ENCODE results near the gene FEZF2.

FEZF2 gene

DNA sequence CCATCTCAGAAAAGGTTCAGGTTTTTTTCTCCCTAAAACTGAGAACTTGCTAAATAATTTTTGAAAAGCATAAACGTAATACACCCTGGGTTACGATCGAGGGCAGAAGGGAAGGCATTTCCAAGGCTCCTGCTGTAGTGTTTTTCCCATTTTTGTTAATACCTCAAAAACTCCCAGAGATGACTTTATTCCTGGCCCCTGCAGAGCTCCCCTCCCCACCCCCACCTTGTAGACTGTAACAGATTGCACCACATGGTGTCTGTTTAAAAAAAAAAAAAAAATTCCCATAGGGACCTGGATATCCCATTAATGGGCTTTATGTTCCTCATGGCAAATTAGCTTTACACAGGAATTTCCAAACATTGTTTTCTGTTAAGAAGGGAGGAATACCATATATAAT is 38.2 kb downstream of the FEZF2 start:
- Histone ChIP-seq H3K4me1 (0 out of 2 replicates have a peak, but pooled peaks cover 7% of the 10 kb centered on the region), H3K9me3 (no peaks in the 10 kb centered on the region), H3K27me3 (ENCODE audit: low read depth) (peaks cover 50% of the 10 kb centered on the region), H3K36me3 (replicated peaks) (no peaks in the 10 kb centered on the region), H3K4me3 (no peak overlapping the region)
- in situ Hi-C loops (cut with MboI; ENCODE audit: low sequenced_read_pairs), result loop anchor here (5.0 kb wide), 1 partner anchor 227 kb away; no protein-coding TSS in a partner anchor
- DNase-seq (ENCODE audit: low spot score in 2 of 2), result no peak

GRCh38 chr3:62332835-62333244 is 40.5 kb downstream of the FEZF2 start:
- Histone ChIP-seq H3K9me3 (no peaks in the 10 kb centered on the region), H3K4me3 (no peak overlapping the region), H3K27me3 (ENCODE audit: low read depth) (peaks cover 49% of the 10 kb centered on the region), H3K36me3 (replicated peaks) (no peaks in the 10 kb centered on the region), H3K4me1 (0 out of 2 replicates have a peak, but pooled peaks cover 7% of the 10 kb centered on the region)
- DNase-seq (ENCODE audit: low spot score in 2 of 2), result peak; percentile 12 to 49
- in situ Hi-C loops (cut with MboI; ENCODE audit: low sequenced_read_pairs), result no loop called here

GRCh38 chr3:62332017-62332416 is 41.3 kb downstream of the FEZF2 start:
- 0 out of 2 replicates have a peak, but pooled peaks cover 7% of the 10 kb centered on the region for H3K4me1 ChIP-seq
- H3K36me3 ChIP-seq (replicated peaks), result no peaks in the 10 kb centered on the region
- no peaks in the 10 kb centered on the region for H3K9me3 ChIP-seq
- peaks cover 48% of the 10 kb centered on the region for H3K27me3 ChIP-seq (ENCODE audit: low read depth)
- no peak for DNase-seq (ENCODE audit: low spot score in 2 of 2)
- H3K4me3 ChIP-seq, result no peak overlapping the region
- in situ Hi-C loops (cut with MboI; ENCODE audit: low sequenced_read_pairs), result no loop called here

DNA sequence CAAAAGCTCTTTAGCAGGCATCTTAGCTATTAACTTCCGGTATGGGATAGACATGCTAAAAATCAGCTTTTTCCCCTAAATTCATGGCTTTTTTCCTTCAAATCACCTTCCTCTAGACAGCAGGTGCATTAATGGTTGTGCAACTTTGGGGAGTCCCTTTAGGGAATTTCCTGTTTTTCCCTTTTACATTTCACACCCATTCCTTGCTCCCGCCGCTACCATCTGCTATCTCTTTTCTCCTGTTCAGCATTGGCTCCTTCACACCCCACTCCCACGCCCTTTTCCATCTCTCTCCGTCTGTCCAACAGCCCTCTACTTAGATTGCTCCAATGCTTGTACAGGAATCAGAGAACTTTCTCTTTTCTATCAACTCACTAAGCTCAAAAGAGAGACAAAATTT is 43.4 kb downstream of the FEZF2 start:
- peaks cover 43% of the 10 kb centered on the region for H3K27me3 ChIP-seq (ENCODE audit: low read depth)
- no peak overlapping the region for H3K4me3 ChIP-seq
- H3K36me3 ChIP-seq (replicated peaks), result no peaks in the 10 kb centered on the region
- DNase-seq (ENCODE audit: low spot score in 2 of 2), result no peak
- in situ Hi-C loops (cut with MboI; ENCODE audit: low sequenced_read_pairs), result loop anchor here (10.0 kb wide), 1 partner anchor 125 kb away; no protein-coding TSS in a partner anchor
- H3K4me1 ChIP-seq, result no peaks in the 10 kb centered on the region
- H3K9me3 ChIP-seq, result no peaks in the 10 kb centered on the region

DNA sequence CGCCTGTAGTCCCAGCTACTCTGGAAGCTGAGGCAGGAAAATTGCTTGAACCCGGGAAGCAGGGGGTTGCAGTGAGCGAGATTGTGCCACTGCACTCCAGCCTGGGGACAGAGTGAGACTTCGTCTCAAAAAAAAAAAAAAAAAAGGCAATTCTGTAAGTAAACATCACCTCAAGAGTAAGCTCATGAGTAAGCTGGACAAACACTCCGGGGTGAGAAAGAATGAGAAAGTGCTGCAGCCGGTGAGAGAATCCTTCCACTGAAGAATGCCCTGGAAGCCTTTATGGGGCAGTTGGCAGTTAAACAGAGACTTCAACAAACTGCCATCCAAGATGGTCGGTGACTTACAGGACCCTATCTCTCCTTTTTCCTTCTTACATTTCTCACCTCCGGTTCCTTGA is 47.5 kb downstream of the FEZF2 start:
- Histone ChIP-seq H3K27me3 (ENCODE audit: low read depth) (peaks cover 19% of the 10 kb centered on the region), H3K4me1 (no peaks in the 10 kb centered on the region), H3K36me3 (replicated peaks) (no peaks in the 10 kb centered on the region), H3K9me3 (no peaks in the 10 kb centered on the region), H3K4me3 (no peak overlapping the region)
- in situ Hi-C loops (cut with MboI; ENCODE audit: low sequenced_read_pairs), result loop anchor here (10.0 kb wide), 1 partner anchor 121 kb away; no protein-coding TSS in a partner anchor
- DNase-seq (ENCODE audit: low spot score in 2 of 2), result no peak

GRCh38 chr3:62323241-62323640 is 50.1 kb downstream of the FEZF2 start:
- no peaks in the 10 kb centered on the region for H3K36me3 ChIP-seq (replicated peaks)
- H3K9me3 ChIP-seq, result 0 out of 2 replicates have a peak, but pooled peaks cover 3% of the 10 kb centered on the region
- in situ Hi-C loops (cut with MboI; ENCODE audit: low sequenced_read_pairs), result loop anchor here (10.0 kb wide), 1 partner anchor 118 kb away; no protein-coding TSS in a partner anchor

More at GRCh38 chr3:62323241-62323640, 50.1 kb downstream of the FEZF2 start:
- Histone ChIP-seq H3K27me3 (ENCODE audit: low read depth) (peaks cover 8% of the 10 kb centered on the region), H3K4me3 (no peak overlapping the region), H3K4me1 (no peaks in the 10 kb centered on the region)
- DNase-seq (ENCODE audit: low spot score in 2 of 2), result no peak

Data from HAP-1 (cell line).